Measurements from ENCODE around the gene DPYSL4.

DPYSL4 gene

GRCh38 chr10:132186488-132187429 lies at the start of gene DPYSL4:
TSS of gene DPYSL4 (plus strand) at chr10:132186948. CDS start at chr10:132187064, 116 bp downstream.
- TF ChIP-seq CTCF (IDR thresholded peaks at IDR 0.05; ENCODE audit: control insufficient read depth, extremely low read depth, insufficient read depth), result no peak
- DNase-seq (ENCODE audit: low read depth), result no peak
- peak within 1 kb of the TSS; percentile 57 for H3K4me3 ChIP-seq (ENCODE audit: low read depth, low read length)

GRCh38 chr10:132137111-132138072 lies 49.4 kb upstream of the DPYSL4 start:
- no peak for TF ChIP-seq CTCF (IDR thresholded peaks at IDR 0.05; ENCODE audit: control insufficient read depth, extremely low read depth, insufficient read depth)
- no peak for DNase-seq (ENCODE audit: low read depth)
- no peak overlapping the region for H3K4me3 ChIP-seq (ENCODE audit: low read depth, low read length)

GRCh38 chr10:132138133-132138532 lies 48.6 kb upstream of the DPYSL4 start:
- DNase-seq (ENCODE audit: low read depth), result no peak
- H3K4me3 ChIP-seq (ENCODE audit: low read depth, low read length), result no peak overlapping the region
- no peak for TF ChIP-seq CTCF (IDR thresholded peaks at IDR 0.05; ENCODE audit: control insufficient read depth, extremely low read depth, insufficient read depth)

- no peak for TF ChIP-seq CTCF (IDR thresholded peaks at IDR 0.05; ENCODE audit: control insufficient read depth, extremely low read depth, insufficient read depth)
- no peak for DNase-seq (ENCODE audit: low read depth)
Observed at GRCh38 chr10:132138596-132138995, 48.2 kb upstream of the DPYSL4 start.

GRCh38 chr10:132139526-132139925 lies 47.2 kb upstream of the DPYSL4 start:
- no peak for DNase-seq (ENCODE audit: low read depth)
- no peak for TF ChIP-seq CTCF (IDR thresholded peaks at IDR 0.05; ENCODE audit: control insufficient read depth, extremely low read depth, insufficient read depth)
- no peak overlapping the region for H3K4me3 ChIP-seq (ENCODE audit: low read depth, low read length)

More at GRCh38 chr10:132138596-132138995, 48.2 kb upstream of the DPYSL4 start:
- H3K4me3 ChIP-seq (ENCODE audit: low read depth, low read length), result no peak overlapping the region

- TF ChIP-seq CTCF (IDR thresholded peaks at IDR 0.05; ENCODE audit: control insufficient read depth, extremely low read depth, insufficient read depth), result no peak
- DNase-seq (ENCODE audit: low read depth), result no peak
- no peak overlapping the region for H3K4me3 ChIP-seq (ENCODE audit: low read depth, low read length)
Observed at GRCh38 chr10:132140167-132140925, 46.4 kb upstream of the DPYSL4 start.

Data from LNCaP clone FGC (cell line).